ENCODE data around the gene NCBP2. TPM values are rescaled to one million over a fixed set of nuclear protein-coding genes. Genes with fewer than 3 reads are reported as not detected.

Gene NCBP2
- total and polyA plus RNA-seq, 2 donors (not counting 3 experiments of a cell fraction or from before 2014, with no cell fraction given) = 31.2 to 76.1 TPM

DNA sequence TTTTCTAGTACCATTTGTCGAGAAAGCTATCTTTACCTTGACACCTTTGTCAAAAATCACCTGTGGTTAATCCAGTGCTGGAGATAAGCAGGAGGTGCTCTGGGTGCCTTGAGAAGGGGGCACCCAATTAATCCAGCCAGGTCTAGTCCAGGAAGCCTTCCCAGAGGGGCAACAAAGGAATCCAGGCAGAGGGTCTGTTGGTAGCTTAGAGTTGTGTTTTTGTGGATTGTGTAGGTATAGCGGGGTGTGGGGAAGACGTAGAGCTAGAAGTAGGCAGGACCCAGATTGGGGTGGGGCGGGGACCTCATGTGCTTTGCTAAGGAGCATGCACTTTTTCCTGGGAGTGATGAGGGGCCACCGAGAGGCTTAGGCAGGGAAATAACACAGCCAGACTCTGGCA lies 32.3 kb upstream of the NCBP2 start:
- FAIRE-seq = no peak
- Histone ChIP-seq H3K27me3 (ENCODE audit: control insufficient read depth in 2 of 2, insufficient read depth in 2 of 2, low read length in 2 of 2) (peaks cover 0 to 2% of the 10 kb centered on the region in 2 experiments), H3K9ac (replicated peaks; ENCODE audit: extremely low read depth, insufficient read depth, low read length) (no peak overlapping the region), H2AFZ (ENCODE audit: low read depth, low read length) (no peak overlapping the region), H4K20me1 (replicated peaks; ENCODE audit: control insufficient read depth, extremely low read depth, insufficient read depth, low read length) (no peaks in the 10 kb centered on the region), H3K9me1 (replicated peaks; ENCODE audit: control insufficient read depth, extremely low read depth, insufficient read depth, low read length) (no peaks in the 10 kb centered on the region), H3K36me3 (ENCODE audit: control insufficient read depth in 2 of 2, extremely low read depth in 1 of 2, insufficient read depth in 2 of 2, low read length in 2 of 2) (no peaks in the 10 kb centered on the region), H3K79me2 (ENCODE audit: control insufficient read depth, insufficient read depth, low read length) (no peaks in the 10 kb centered on the region), H3K4me2 (ENCODE audit: insufficient read depth, low read length) (no peak overlapping the region), H3K9me3 (replicated peaks; ENCODE audit: control insufficient read depth, insufficient read depth, low read length) (no peaks in the 10 kb centered on the region), H3K27ac (ENCODE audit: insufficient read depth, low read depth, low read length) (no peak overlapping the region), H3K4me1 (ENCODE audit: control insufficient read depth, extremely low read depth, insufficient read depth, low read length) (no peaks in the 10 kb centered on the region), H3K4me3 (replicated peaks in 1 of 3; ENCODE audit: insufficient read depth in 1 of 3, low read depth in 1 of 3, low read length in 3 of 3) (no peak overlapping the region)
- CTCF ChIA-PET = interaction anchor here (0.8 kb wide), 1 partner anchor 213 kb away, joined by 3 read pairs; no protein-coding TSS in a partner anchor
- DNase-seq (ENCODE audit: low read depth, low spot score) = no peak
- BruUV-seq (replicated peaks) = no TSS peak
- intact Hi-C loops (cut with micrococcal nuclease) (no loop called here), dilution Hi-C loops (cut with MboI; ENCODE audit: extremely low pct_ligation_motif_present, low sequenced_read_pairs) (no loop called here)
- no peak for TF ChIP-seq JUN (IDR thresholded peaks at IDR 0.05; ENCODE audit: borderline replicate concordance, insufficient read depth, insufficient read length, low read depth)
- TF ChIP-seq GATA2 (IDR thresholded peaks at IDR 0.05; ENCODE audit: insufficient read depth, insufficient read length, low read depth, low read length) = no peak
- TF ChIP-seq MYC (IDR thresholded peaks at IDR 0.05; ENCODE audit: low read depth, low read length) = no peak
- TF ChIP-seq POLR2A (IDR thresholded peaks at IDR 0.05; ENCODE audit: low read depth, low read length) = no peak
- TF ChIP-seq POLR2AphosphoS5 (IDR thresholded peaks at IDR 0.05; ENCODE audit: insufficient read depth, low read depth, low read length) = no peak
- TF ChIP-seq, protein P1, sequence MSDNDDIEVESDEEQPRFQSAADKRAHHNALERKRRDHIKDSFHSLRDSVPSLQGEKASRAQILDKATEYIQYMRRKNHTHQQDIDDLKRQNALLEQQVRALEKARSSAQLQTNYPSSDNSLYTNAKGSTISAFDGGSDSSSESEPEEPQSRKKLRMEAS (IDR thresholded peaks at IDR 0.05; ENCODE audit: insufficient read depth, insufficient read length) = no peak
- TF ChIP-seq, protein P2, sequence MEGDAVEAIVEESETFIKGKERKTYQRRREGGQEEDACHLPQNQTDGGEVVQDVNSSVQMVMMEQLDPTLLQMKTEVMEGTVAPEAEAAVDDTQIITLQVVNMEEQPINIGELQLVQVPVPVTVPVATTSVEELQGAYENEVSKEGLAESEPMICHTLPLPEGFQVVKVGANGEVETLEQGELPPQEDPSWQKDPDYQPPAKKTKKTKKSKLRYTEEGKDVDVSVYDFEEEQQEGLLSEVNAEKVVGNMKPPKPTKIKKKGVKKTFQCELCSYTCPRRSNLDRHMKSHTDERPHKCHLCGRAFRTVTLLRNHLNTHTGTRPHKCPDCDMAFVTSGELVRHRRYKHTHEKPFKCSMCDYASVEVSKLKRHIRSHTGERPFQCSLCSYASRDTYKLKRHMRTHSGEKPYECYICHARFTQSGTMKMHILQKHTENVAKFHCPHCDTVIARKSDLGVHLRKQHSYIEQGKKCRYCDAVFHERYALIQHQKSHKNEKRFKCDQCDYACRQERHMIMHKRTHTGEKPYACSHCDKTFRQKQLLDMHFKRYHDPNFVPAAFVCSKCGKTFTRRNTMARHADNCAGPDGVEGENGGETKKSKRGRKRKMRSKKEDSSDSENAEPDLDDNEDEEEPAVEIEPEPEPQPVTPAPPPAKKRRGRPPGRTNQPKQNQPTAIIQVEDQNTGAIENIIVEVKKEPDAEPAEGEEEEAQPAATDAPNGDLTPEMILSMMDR (IDR thresholded peaks at IDR 0.05; ENCODE audit: extremely low read depth in 1 of 2, insufficient read depth in 1 of 2, low read depth in 1 of 2, low read length in 2 of 2) = no peak
- TF ChIP-seq EZH2 (IDR thresholded peaks at IDR 0.05; ENCODE audit: borderline replicate concordance, low read depth, low read length, severe bottlenecking) = no peak
- TF ChIP-seq FOS (IDR thresholded peaks at IDR 0.05; ENCODE audit: borderline replicate concordance, insufficient read depth, low read length) = no peak
- POLR2A ChIA-PET = no interaction called here

Data from endothelial cell of umbilical vein (primary cell).